IMR-90 (cell line): Measurements from ENCODE around the gene C5orf52. TPM values are rescaled to one million over a fixed set of nuclear protein-coding genes. Genes with fewer than 3 reads are reported as not detected.

Experiments
- ATAC-seq: fragments of 200-7000 bp; cut with Tn5 transposase; 2 replicates; pipeline ENCODE4 v1.9.1; 2020; ENCODE audit warnings: low read depth, mild to moderate bottlenecking, moderate library complexity
- BruUV-seq: library from RNA; stranded (reverse); fragments of 400-500 nt; replicated peaks from 2 replicates; lab custom pipeline; 2021; lab: Mats Ljungman, UMichigan
- CTCF ChIA-PET: fragments of 300-600 bp; formaldehyde crosslinking; extraction: SDS; loops from one replicate; lab custom pipeline; 2021; ENCODE audit warnings: antibody characterized with exemption; lab: Yijun Ruan, JAX
- POLR2A ChIA-PET: fragments of 300-600 bp; sonication (Branson Sonifier 250); formaldehyde crosslinking; loops from one replicate; lab custom pipeline; 2022; ENCODE audit warnings: antibody characterized with exemption; ENCODE audit not compliant: unreplicated experiment; lab: Charles Lee
- DNase-seq: peaks from one replicate; pipeline ENCODE4 v3.0.0; 2013
- H2AFZ ChIP-seq: replicated peaks from 2 replicates; pipeline ENCODE3; 2013; ENCODE audit warnings: low read length, mild to moderate bottlenecking; ENCODE audit not compliant: poor library complexity
- H2AK5ac ChIP-seq: 2 replicates; pipeline ENCODE4 v1.6.1; 2013; ENCODE audit warnings: low read depth, low read length, inconsistent platforms
- H2AK9ac ChIP-seq: replicated peaks from 2 replicates; pipeline ENCODE3; 2013; ENCODE audit warnings: mild to moderate bottlenecking, low read depth, low read length, moderate library complexity; ENCODE audit not compliant: poor library complexity
- H2BK120ac ChIP-seq: 2 replicates; pipeline ENCODE4 v1.6.1; 2013; ENCODE audit warnings: low read depth, low read length, inconsistent platforms
- H2BK15ac ChIP-seq: 3 replicates; pipeline ENCODE4 v1.6.1; 2013; ENCODE audit warnings: low read depth, low read length, inconsistent platforms
- H2BK20ac ChIP-seq: 2 replicates; pipeline ENCODE4 v1.6.1; 2013; ENCODE audit warnings: low read depth, mild to moderate bottlenecking, inconsistent platforms, low read length, moderate library complexity
- H2BK5ac ChIP-seq: 2 replicates; pipeline ENCODE4 v1.6.1; 2013; ENCODE audit warnings: mild to moderate bottlenecking, low read depth, low read length, inconsistent platforms; ENCODE audit not compliant: poor library complexity, severe bottlenecking
- H3K14ac ChIP-seq: replicated peaks from 2 replicates; pipeline ENCODE4 v1.6.1; 2013; ENCODE audit warnings: low read depth, low read length, inconsistent platforms
- H3K18ac ChIP-seq: 2 replicates; pipeline ENCODE4 v1.6.1; 2013; ENCODE audit warnings: low read depth, low read length, control low read depth
- H3K23ac ChIP-seq: 2 replicates; pipeline ENCODE4 v1.6.1; 2013; ENCODE audit warnings: low read depth, low read length, inconsistent platforms
- H3K27ac ChIP-seq: 2 replicates; pipeline ENCODE4 v1.5.1; 2013; ENCODE audit warnings: mild to moderate bottlenecking, control low read depth, low read length; ENCODE audit not compliant: insufficient read depth
- H3K27me3 ChIP-seq: 2 replicates; pipeline ENCODE4 v1.6.1; 2013; ENCODE audit warnings: low read length; ENCODE audit not compliant: control insufficient read depth, insufficient read depth
- H3K36me3 ChIP-seq: 2 replicates; pipeline ENCODE4 v1.6.1; 2013; ENCODE audit warnings: low read length, mixed read lengths; ENCODE audit not compliant: control insufficient read depth, insufficient read depth
- H3K4ac ChIP-seq: 2 replicates; pipeline ENCODE4 v1.6.1; 2013; ENCODE audit warnings: low read depth, low read length, inconsistent platforms
- H3K4me1 ChIP-seq: 2 replicates; pipeline ENCODE4 v1.6.1; 2013; ENCODE audit warnings: low read length, mixed read lengths; ENCODE audit not compliant: control insufficient read depth, insufficient read depth
- H3K4me2 ChIP-seq: 2 replicates; pipeline ENCODE4 v1.6.1; 2013; ENCODE audit warnings: low read depth, mild to moderate bottlenecking, control low read depth, low read length, moderate library complexity
- H3K4me3 ChIP-seq: 2 replicates; pipeline ENCODE4 v1.5.1; 2013; ENCODE audit warnings: low read depth, mild to moderate bottlenecking, control low read depth, low read length, moderate library complexity; ENCODE audit not compliant: insufficient read depth
- H3K56ac ChIP-seq: 2 replicates; pipeline ENCODE4 v1.6.1; 2013; ENCODE audit warnings: low read length, inconsistent platforms; ENCODE audit not compliant: insufficient read depth; ENCODE audit errors: extremely low read depth
- H3K79me1 ChIP-seq, 2 experiments: 2 replicates each; pipeline ENCODE4 v1.6.1; 2013; ENCODE audit warnings: low read length in 2 of 2, inconsistent platforms in 1 of 2, low read depth in 1 of 2
- H3K9ac ChIP-seq: 2 replicates; pipeline ENCODE4 v1.6.1; 2013; ENCODE audit warnings: low read depth, low read length, control low read depth
- H3K9me1 ChIP-seq: 2 replicates; pipeline ENCODE4 v1.6.1; 2013; ENCODE audit warnings: low read length, inconsistent platforms; ENCODE audit not compliant: insufficient read depth
- H3K9me3 ChIP-seq: 2 replicates; pipeline ENCODE4 v1.6.1; 2013; ENCODE audit warnings: low read length; ENCODE audit not compliant: control insufficient read depth, insufficient read depth
- H4K20me1 ChIP-seq: 2 replicates; pipeline ENCODE4 v1.6.1; 2013; ENCODE audit warnings: low read length, inconsistent platforms; ENCODE audit not compliant: insufficient read depth
- H4K5ac ChIP-seq: 2 replicates; pipeline ENCODE4 v1.6.1; 2013; ENCODE audit warnings: mild to moderate bottlenecking, low read depth, low read length, control low read depth
- H4K8ac ChIP-seq, 2 experiments: 2 replicates each; pipeline ENCODE4 v1.6.1; 2013; ENCODE audit warnings: low read depth in 2 of 2, low read length in 2 of 2, control low read depth in 1 of 2, inconsistent platforms in 1 of 2
- H4K91ac ChIP-seq: 2 replicates; pipeline ENCODE4 v1.6.1; 2013; ENCODE audit warnings: low read depth, low read length, inconsistent platforms; ENCODE audit not compliant: insufficient read depth
- BHLHE40 ChIP-seq: fragments of 150-350 bp; IDR thresholded peaks from 2 replicates; pipeline ENCODE4 v1.6.1; 2016; ENCODE audit warnings: mild to moderate bottlenecking, low read depth, low read length
- CHD1 ChIP-seq: IDR thresholded peaks from 2 replicates; pipeline ENCODE4 v1.6.1; 2012; ENCODE audit warnings: low read depth, low read length, improper control_type of control experiment
- MAFK ChIP-seq: IDR thresholded peaks from 2 replicates; pipeline ENCODE4 v1.6.1; 2012; ENCODE audit warnings: low read depth, low read length, improper control_type of control experiment
- MAZ ChIP-seq: IDR thresholded peaks from 2 replicates; pipeline ENCODE4 v1.6.1; 2012; ENCODE audit warnings: low read depth, mild to moderate bottlenecking, low read length, improper control_type of control experiment, moderate library complexity, borderline replicate concordance
- MXI1 ChIP-seq: IDR thresholded peaks from 2 replicates; pipeline ENCODE4 v1.6.1; 2012; ENCODE audit warnings: low read depth, mild to moderate bottlenecking, low read length, moderate library complexity, borderline replicate concordance
- RAD21 ChIP-seq: IDR thresholded peaks from 2 replicates; pipeline ENCODE4 v1.6.1; 2012; ENCODE audit warnings: low read length, improper control_type of control experiment
- RCOR1 ChIP-seq: IDR thresholded peaks from 2 replicates; pipeline ENCODE4 v1.6.1; 2012; ENCODE audit warnings: mild to moderate bottlenecking, low read length, improper control_type of control experiment; ENCODE audit not compliant: insufficient replicate concordance
- SMC3 ChIP-seq: fragments of 150-350 bp; IDR thresholded peaks from 2 replicates; pipeline ENCODE4 v1.6.1; 2016; ENCODE audit warnings: low read depth, mild to moderate bottlenecking, antibody characterized with exemption, low read length, moderate library complexity
- WGBS, 2 experiments: methylation state at CpG; one replicate each; pipeline versions ENCODE4 v1.1.5 to v1.1.7; 2013; ENCODE audit warnings: missing lambda C conversion rate in 2 of 2; ENCODE audit not compliant: insufficient read length in 1 of 2; ENCODE audit errors: extremely low coverage in 2 of 2; 5-methylcytosine and 5-hydroxymethylcytosine counted together
- dilution Hi-C: fragments of 300-500 bp; cut with HindIII; formaldehyde crosslinking; loops from one replicate; pipeline ENCODE4 v1.14.3; 2018; ENCODE audit warnings: low sequenced_read_pairs; ENCODE audit not compliant: unreplicated experiment
- in situ Hi-C: fragments of 300-500 bp; cut with MboI; formaldehyde crosslinking; loops from 3 replicates; pipeline ENCODE4 v1.14.3; 2019; ENCODE audit warnings: low sequenced_read_pairs, inconsistent platforms, mixed read lengths
- intact Hi-C: fragments of 100-400 bp; cut with micrococcal nuclease; formaldehyde crosslinking; loops from 2 replicates; pipeline ENCODE4 v1.10.0; 2022
- polyA plus RNA-seq, 3 experiments: library from polyadenylated mRNA; depleted of rRNA; stranded (reverse); fragments of >200 nt; gene quantifications; 2 replicates each; pipeline ENCODE4 v1.2.3, GENCODE V29; 2012; ENCODE audit warnings: low replicate concordance in 1 of 3
- total RNA-seq: library from RNA; depleted of rRNA; stranded (reverse); fragments of >200 nt; gene quantifications from 2 replicates; pipeline ENCODE4 v1.2.3, GENCODE V29; 2012
- TF ChIP-seq, protein P1 (sequence below): fragments of 150-350 bp; IDR thresholded peaks from 2 replicates; pipeline ENCODE4 v1.6.1; 2016; ENCODE audit warnings: low read depth, mild to moderate bottlenecking, low read length, moderate library complexity, borderline replicate concordance

The C5orf52 gene
- total and polyA plus RNA-seq, 2 of the 4 experiments (the other 2 are of a cell fraction), result not detected

DNA sequence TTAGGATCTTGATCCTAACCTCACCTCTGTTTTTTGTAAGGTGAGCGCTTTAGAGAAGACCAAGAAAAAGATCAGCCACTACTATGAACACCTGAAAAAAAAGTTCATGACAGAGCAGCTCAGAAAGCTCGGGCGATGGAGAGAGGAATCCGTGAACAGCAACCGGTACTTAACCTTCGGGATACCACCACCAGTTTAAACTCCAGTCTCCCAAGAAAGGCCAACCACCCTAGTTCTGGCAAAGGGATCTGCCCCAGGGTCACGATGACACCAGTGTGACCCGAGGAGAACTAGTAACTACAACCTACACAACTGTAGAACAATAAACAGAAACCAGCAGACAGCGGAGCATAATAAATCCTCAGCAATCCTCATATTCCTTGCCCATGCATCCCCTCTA, 8.5 kb downstream of the C5orf52 start:
- H3K9me3 ChIP-seq, result no peaks in the 10 kb centered on the region
- H2AFZ ChIP-seq, result no peak overlapping the region
- ATAC-seq, result no peak
- no peaks in the 10 kb centered on the region for H3K27me3 ChIP-seq
- no peak overlapping the region for H4K5ac ChIP-seq
- DNase-seq, result no peak
- ChIA-PET CTCF (no interaction called here), POLR2A (no interaction called here)
- H4K8ac ChIP-seq, result no peak overlapping the region
- H3K9me1 ChIP-seq, result no peaks in the 10 kb centered on the region
- TF ChIP-seq RCOR1 (no peak), RAD21 (no peak), SMC3 (no peak), BHLHE40 (no peak), MAFK (no peak), MAZ (no peak), CHD1 (no peak), MXI1 (no peak)
- TF ChIP-seq, protein P1, sequence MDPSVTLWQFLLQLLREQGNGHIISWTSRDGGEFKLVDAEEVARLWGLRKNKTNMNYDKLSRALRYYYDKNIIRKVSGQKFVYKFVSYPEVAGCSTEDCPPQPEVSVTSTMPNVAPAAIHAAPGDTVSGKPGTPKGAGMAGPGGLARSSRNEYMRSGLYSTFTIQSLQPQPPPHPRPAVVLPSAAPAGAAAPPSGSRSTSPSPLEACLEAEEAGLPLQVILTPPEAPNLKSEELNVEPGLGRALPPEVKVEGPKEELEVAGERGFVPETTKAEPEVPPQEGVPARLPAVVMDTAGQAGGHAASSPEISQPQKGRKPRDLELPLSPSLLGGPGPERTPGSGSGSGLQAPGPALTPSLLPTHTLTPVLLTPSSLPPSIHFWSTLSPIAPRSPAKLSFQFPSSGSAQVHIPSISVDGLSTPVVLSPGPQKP, result no peak
- no peak overlapping the region for H3K18ac ChIP-seq
- H2BK15ac ChIP-seq, result no peak overlapping the region
- H2BK120ac ChIP-seq, result no peak overlapping the region
- no peak overlapping the region for H3K4ac ChIP-seq
- in situ Hi-C loops (no loop called here), intact Hi-C loops (no loop called here), dilution Hi-C loops (no loop called here)
- no peak overlapping the region for H2AK5ac ChIP-seq
- no peaks in the 10 kb centered on the region for H4K20me1 ChIP-seq
- H3K4me3 ChIP-seq, result no peak overlapping the region
- BruUV-seq, result no TSS peak
- no peaks in the 10 kb centered on the region for H3K36me3 ChIP-seq
- H4K91ac ChIP-seq, result no peak overlapping the region
- H2BK20ac ChIP-seq, result no peak overlapping the region
- no peak overlapping the region for H3K4me2 ChIP-seq
- H3K27ac ChIP-seq, result no peak overlapping the region
- H3K79me1 ChIP-seq, result no peaks in the 10 kb centered on the region
- no peak overlapping the region for H3K14ac ChIP-seq
- H2BK5ac ChIP-seq, result no peak overlapping the region
- WGBS, 2 experiments, result 100% methylated on average over 1 of the region's 9 CpGs; no CpG with 5 or more reads in 1 of the 2 experiments
- no peak overlapping the region for H3K23ac ChIP-seq
- H2AK9ac ChIP-seq, result no peak overlapping the region
- H3K56ac ChIP-seq, result no peak overlapping the region
- no peak overlapping the region for H3K9ac ChIP-seq
- no peaks in the 10 kb centered on the region for H3K4me1 ChIP-seq
